DOHH2 (cell line): ENCODE data around the gene NUP160.
"Not testable (repeated sequence)": the region's sequence is repeated elsewhere in the genome, so short reads cannot be mapped to it uniquely, and the experiment has no call there.

Experiments used
- EZH2phosphoT487 ChIP-seq: fragments of 200-600 bp; sonication (generic); IDR thresholded peaks from 2 replicates; pipeline ENCODE4 v1.6.1; 2017; ENCODE audit warnings: borderline replicate concordance, mild to moderate bottlenecking, antibody characterized with exemption, low read length, moderate library complexity, mixed read lengths
- TF ChIP-seq, protein P1 (sequence below): fragments of 200-600 bp; sonication (generic); IDR thresholded peaks from one replicate; pipeline ENCODE4 v1.5.1; 2014; ENCODE audit warnings: antibody characterized with exemption, mild to moderate bottlenecking, low read depth, low read length; ENCODE audit not compliant: poor library complexity, severe bottlenecking

DNA sequence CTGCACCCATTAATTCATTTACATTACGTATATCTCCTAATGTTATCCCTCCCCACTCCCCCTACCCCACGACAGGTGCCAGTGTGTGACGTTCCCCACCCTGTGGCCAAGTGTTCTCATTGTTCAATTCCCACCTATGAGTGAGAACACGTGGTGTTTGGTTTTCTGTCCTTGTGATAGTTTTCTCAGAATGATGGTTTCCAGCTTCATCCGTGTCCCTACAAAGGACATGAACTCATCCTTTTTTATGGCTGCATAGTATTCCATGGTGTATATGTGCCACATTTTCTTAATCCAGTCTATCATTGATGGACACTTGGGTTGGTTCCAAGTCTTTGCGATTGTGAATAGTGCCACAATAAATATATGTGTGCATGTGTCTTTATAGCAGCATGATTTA, 25.5 kb downstream of the NUP160 start:
- TF ChIP-seq, protein P1, sequence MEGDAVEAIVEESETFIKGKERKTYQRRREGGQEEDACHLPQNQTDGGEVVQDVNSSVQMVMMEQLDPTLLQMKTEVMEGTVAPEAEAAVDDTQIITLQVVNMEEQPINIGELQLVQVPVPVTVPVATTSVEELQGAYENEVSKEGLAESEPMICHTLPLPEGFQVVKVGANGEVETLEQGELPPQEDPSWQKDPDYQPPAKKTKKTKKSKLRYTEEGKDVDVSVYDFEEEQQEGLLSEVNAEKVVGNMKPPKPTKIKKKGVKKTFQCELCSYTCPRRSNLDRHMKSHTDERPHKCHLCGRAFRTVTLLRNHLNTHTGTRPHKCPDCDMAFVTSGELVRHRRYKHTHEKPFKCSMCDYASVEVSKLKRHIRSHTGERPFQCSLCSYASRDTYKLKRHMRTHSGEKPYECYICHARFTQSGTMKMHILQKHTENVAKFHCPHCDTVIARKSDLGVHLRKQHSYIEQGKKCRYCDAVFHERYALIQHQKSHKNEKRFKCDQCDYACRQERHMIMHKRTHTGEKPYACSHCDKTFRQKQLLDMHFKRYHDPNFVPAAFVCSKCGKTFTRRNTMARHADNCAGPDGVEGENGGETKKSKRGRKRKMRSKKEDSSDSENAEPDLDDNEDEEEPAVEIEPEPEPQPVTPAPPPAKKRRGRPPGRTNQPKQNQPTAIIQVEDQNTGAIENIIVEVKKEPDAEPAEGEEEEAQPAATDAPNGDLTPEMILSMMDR, result not testable (repeated sequence)
- not testable (repeated sequence) for TF ChIP-seq EZH2phosphoT487
